H1 (cell line): ENCODE data around the gene RND3. TPM values are rescaled to one million over a fixed set of nuclear protein-coding genes. Genes with fewer than 3 reads are reported as not detected.

Experiments
- ATF2 ChIP-seq: IDR thresholded peaks from 2 replicates; pipeline ENCODE4 v1.6.1; 2012; ENCODE audit warnings: low read length, inconsistent platforms
- BCL11A ChIP-seq, 2 experiments: IDR thresholded peaks; one replicate each; pipeline ENCODE4 v1.6.1; 2011; ENCODE audit warnings: low read depth in 2 of 2, low read length in 2 of 2, mild to moderate bottlenecking in 2 of 2
- CHD2 ChIP-seq: IDR thresholded peaks from 2 replicates; pipeline ENCODE4 v1.6.1; 2012; ENCODE audit warnings: low read length, improper control_type of control experiment
- CHD7 ChIP-seq: fragments of 300-600 bp; sonication (generic); IDR thresholded peaks from 2 replicates; pipeline ENCODE4 v1.7.1; 2012; ENCODE audit warnings: low read length, moderate library complexity, mild to moderate bottlenecking, inconsistent platforms; ENCODE audit not compliant: insufficient replicate concordance
- HDAC2 ChIP-seq, 2 experiments: fragments of 300-600 bp in 1 of 2; sonication (generic) in 1 of 2; IDR thresholded peaks; 2 replicates each; pipeline ENCODE4 v1.6.1; 2011 to 2012; ENCODE audit warnings: low read depth in 2 of 2, low read length in 2 of 2, mild to moderate bottlenecking in 2 of 2, moderate library complexity in 2 of 2, borderline replicate concordance in 1 of 2, inconsistent platforms in 1 of 2
- KDM4A ChIP-seq: IDR thresholded peaks from one replicate; pipeline ENCODE4 v1.7.1; 2012; ENCODE audit warnings: low read depth, mild to moderate bottlenecking, moderate library complexity, low read length, inconsistent platforms; ENCODE audit not compliant: severe bottlenecking
- MAFK ChIP-seq: IDR thresholded peaks from 2 replicates; pipeline ENCODE4 v1.6.1; 2012; ENCODE audit warnings: low read depth, mild to moderate bottlenecking, improper control_type of control experiment, low read length
- SIX5 ChIP-seq: IDR thresholded peaks from 2 replicates; pipeline ENCODE4 v1.6.1; 2011; ENCODE audit warnings: mild to moderate bottlenecking, low read depth, low read length
- SRF ChIP-seq: IDR thresholded peaks from 2 replicates; pipeline ENCODE4 v1.6.1; 2011; ENCODE audit warnings: mild to moderate bottlenecking, low read depth, low read length, moderate library complexity
- TAF1 ChIP-seq: IDR thresholded peaks from 2 replicates; pipeline ENCODE4 v1.6.1; 2011; ENCODE audit warnings: mild to moderate bottlenecking, low read depth, low read length
- polyA plus RNA-seq, 7 experiments: library from polyadenylated mRNA; depleted of rRNA in 3 of 7; stranded (reverse) in 5 of 7; unstranded in 2 of 7; fragments of >200 nt in 5 of 7; fragments of 200-250 nt in 2 of 7; gene quantifications; 1 replicate in 5 of 7; 2 replicates in 1 of 7; 4 replicates in 1 of 7; pipeline versions ENCODE4 v1.2.1 to v1.2.3, GENCODE V29; 2011 to 2013; ENCODE audit warnings: missing spikeins in 2 of 7, mixed read lengths in 2 of 7
- total RNA-seq: library from RNA; stranded (reverse); fragmentation: NEBNext Ultra II Directional; extraction: Animal tissue kit (Norgen Biotek cat#: 25700); gene quantifications from 2 replicates; pipeline ENCODE4 v1.2.1, GENCODE V29; 2021

Gene RND3
- total and polyA plus RNA-seq, 2 of the 8 experiments (the other 6 are each of a cell fraction or from before 2014, with no cell fraction given): 12.2 to 25.6 TPM

- no peak for TF ChIP-seq CHD7
- TF ChIP-seq KDM4A: no peak
- TF ChIP-seq BCL11A (IDR thresholded peaks at IDR 0.05; ENCODE audit: low read depth in 2 of 2, low read length in 2 of 2): no peak
- TF ChIP-seq ATF2: no peak
- no peak for TF ChIP-seq TAF1
- no peak for TF ChIP-seq MAFK
- no peak for TF ChIP-seq SIX5
- TF ChIP-seq SRF: no peak
- TF ChIP-seq CHD2: no peak
- no peak for TF ChIP-seq HDAC2 (IDR thresholded peaks at IDR 0.05; ENCODE audit: borderline replicate concordance in 1 of 2, low read depth in 2 of 2, low read length in 2 of 2)
Measured at GRCh38 chr2:150532020-150532419, 44.6 kb upstream of the RND3 start (continued).
